Measurements from ENCODE around the gene MYO3B. TPM values are rescaled to one million over a fixed set of nuclear protein-coding genes. Genes with fewer than 3 reads are reported as not detected.

The MYO3B gene
- total and polyA plus RNA-seq, 2 donors (not counting 3 experiments of a cell fraction or from before 2014, with no cell fraction given) = 0.03 TPM; not detected in 1

- CTCF ChIA-PET = no interaction called here
- FAIRE-seq (no peak), DNase-seq (ENCODE audit: low read depth, low spot score) (no peak)
- POLR2A ChIA-PET = no interaction called here
- Histone ChIP-seq H4K20me1 (replicated peaks; ENCODE audit: control insufficient read depth, extremely low read depth, insufficient read depth, low read length) (no peaks in the 10 kb centered on the region), H3K4me1 (ENCODE audit: control insufficient read depth, extremely low read depth, insufficient read depth, low read length) (no peaks in the 10 kb centered on the region), H3K9me3 (replicated peaks; ENCODE audit: control insufficient read depth, insufficient read depth, low read length) (no peaks in the 10 kb centered on the region), H3K27ac (ENCODE audit: insufficient read depth, low read depth, low read length) (no peak overlapping the region), H3K4me3 (replicated peaks in 1 of 3; ENCODE audit: insufficient read depth in 1 of 3, low read depth in 1 of 3, low read length in 3 of 3) (no peak overlapping the region), H3K9me1 (replicated peaks; ENCODE audit: control insufficient read depth, extremely low read depth, insufficient read depth, low read length) (no peaks in the 10 kb centered on the region), H3K4me2 (ENCODE audit: insufficient read depth, low read length) (no peak overlapping the region), H2AFZ (ENCODE audit: low read depth, low read length) (no peak overlapping the region), H3K9ac (replicated peaks; ENCODE audit: extremely low read depth, insufficient read depth, low read length) (no peak overlapping the region), H3K27me3 (ENCODE audit: control insufficient read depth in 2 of 2, insufficient read depth in 2 of 2, low read length in 2 of 2) (no peaks in the 10 kb centered on the region), H3K36me3 (ENCODE audit: control insufficient read depth in 2 of 2, extremely low read depth in 1 of 2, insufficient read depth in 2 of 2, low read length in 2 of 2) (no peaks in the 10 kb centered on the region), H3K79me2 (ENCODE audit: control insufficient read depth, insufficient read depth, low read length) (no peaks in the 10 kb centered on the region)
- dilution Hi-C loops (cut with MboI; ENCODE audit: extremely low pct_ligation_motif_present, low sequenced_read_pairs) (no loop called here), intact Hi-C loops (cut with micrococcal nuclease) (no loop called here)
- no peak for TF ChIP-seq MYC (IDR thresholded peaks at IDR 0.05; ENCODE audit: low read depth, low read length)
- no peak for TF ChIP-seq POLR2A (IDR thresholded peaks at IDR 0.05; ENCODE audit: low read depth, low read length)
- no peak for TF ChIP-seq JUN (IDR thresholded peaks at IDR 0.05; ENCODE audit: borderline replicate concordance, insufficient read depth, insufficient read length, low read depth)
- TF ChIP-seq MAX (IDR thresholded peaks at IDR 0.05; ENCODE audit: insufficient read depth, insufficient read length) = no peak
- TF ChIP-seq CTCF (IDR thresholded peaks at IDR 0.05; ENCODE audit: extremely low read depth in 1 of 2, insufficient read depth in 1 of 2, low read depth in 1 of 2, low read length in 2 of 2) = no peak
- no peak for TF ChIP-seq FOS (IDR thresholded peaks at IDR 0.05; ENCODE audit: borderline replicate concordance, insufficient read depth, low read length)
- TF ChIP-seq POLR2AphosphoS5 (IDR thresholded peaks at IDR 0.05; ENCODE audit: insufficient read depth, low read depth, low read length) = no peak
- no peak for TF ChIP-seq EZH2 (IDR thresholded peaks at IDR 0.05; ENCODE audit: borderline replicate concordance, low read depth, low read length, severe bottlenecking)
- no peak for TF ChIP-seq GATA2 (IDR thresholded peaks at IDR 0.05; ENCODE audit: insufficient read depth, insufficient read length, low read depth, low read length)
- BruUV-seq (replicated peaks) = no TSS peak
Measured at GRCh38 chr2:170213651-170214050, 35.7 kb downstream of the MYO3B start.
